ENCODE measurements around the gene SNAPC1. TPM values are rescaled to one million over a fixed set of nuclear protein-coding genes. Genes with fewer than 3 reads are reported as not detected.

The SNAPC1 gene
- total and polyA plus RNA-seq, 11 donors = 5.9 to 9.0 (median 6.5) TPM

DNA sequence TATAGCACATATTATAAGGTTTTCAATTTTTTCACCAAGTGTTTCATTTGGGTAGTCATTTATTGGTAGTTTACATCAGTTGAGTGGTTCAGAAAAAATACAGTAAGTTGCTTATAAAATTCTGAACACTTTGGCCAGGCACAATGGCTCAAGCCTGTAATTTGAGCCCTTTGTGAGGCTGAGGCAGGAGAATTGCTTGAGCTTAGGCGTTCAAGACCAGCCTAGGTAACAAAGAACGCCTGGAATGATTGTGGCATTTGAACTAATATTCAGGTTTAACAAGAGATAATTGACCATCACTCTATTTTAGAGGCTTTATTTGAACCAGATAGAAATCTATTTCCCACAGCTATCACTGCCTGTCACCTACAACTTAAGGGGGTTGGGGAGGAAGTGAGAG is 44.2 kb upstream of the SNAPC1 start:
- intact Hi-C loops (cut with DNase I) = no loop called here
- Histone ChIP-seq H3K27me3 (no peaks in the 10 kb centered on the region), H3K9me3 (no peaks in the 10 kb centered on the region), H3K4me3 (no peak overlapping the region), H3K4me1 (peaks cover 4 to 70% (median 57%) of the 10 kb centered on the region in 12 donors), H3K27ac (no peak overlapping the region), H3K36me3 (peaks cover 0 to 28% (median 18%) of the 10 kb centered on the region in 9 donors)
- ATAC-seq (no peak), DNase-seq (no peak)
- WGBS, 4 donors = 78 to 95% (median 91%) methylated on average over 2 of the region's 2 CpGs
- TF ChIP-seq, protein P1, sequence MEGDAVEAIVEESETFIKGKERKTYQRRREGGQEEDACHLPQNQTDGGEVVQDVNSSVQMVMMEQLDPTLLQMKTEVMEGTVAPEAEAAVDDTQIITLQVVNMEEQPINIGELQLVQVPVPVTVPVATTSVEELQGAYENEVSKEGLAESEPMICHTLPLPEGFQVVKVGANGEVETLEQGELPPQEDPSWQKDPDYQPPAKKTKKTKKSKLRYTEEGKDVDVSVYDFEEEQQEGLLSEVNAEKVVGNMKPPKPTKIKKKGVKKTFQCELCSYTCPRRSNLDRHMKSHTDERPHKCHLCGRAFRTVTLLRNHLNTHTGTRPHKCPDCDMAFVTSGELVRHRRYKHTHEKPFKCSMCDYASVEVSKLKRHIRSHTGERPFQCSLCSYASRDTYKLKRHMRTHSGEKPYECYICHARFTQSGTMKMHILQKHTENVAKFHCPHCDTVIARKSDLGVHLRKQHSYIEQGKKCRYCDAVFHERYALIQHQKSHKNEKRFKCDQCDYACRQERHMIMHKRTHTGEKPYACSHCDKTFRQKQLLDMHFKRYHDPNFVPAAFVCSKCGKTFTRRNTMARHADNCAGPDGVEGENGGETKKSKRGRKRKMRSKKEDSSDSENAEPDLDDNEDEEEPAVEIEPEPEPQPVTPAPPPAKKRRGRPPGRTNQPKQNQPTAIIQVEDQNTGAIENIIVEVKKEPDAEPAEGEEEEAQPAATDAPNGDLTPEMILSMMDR (IDR thresholded peaks at IDR 0.05) = no peak
- TF ChIP-seq POLR2A (IDR thresholded peaks at IDR 0.05) = no peak

DNA sequence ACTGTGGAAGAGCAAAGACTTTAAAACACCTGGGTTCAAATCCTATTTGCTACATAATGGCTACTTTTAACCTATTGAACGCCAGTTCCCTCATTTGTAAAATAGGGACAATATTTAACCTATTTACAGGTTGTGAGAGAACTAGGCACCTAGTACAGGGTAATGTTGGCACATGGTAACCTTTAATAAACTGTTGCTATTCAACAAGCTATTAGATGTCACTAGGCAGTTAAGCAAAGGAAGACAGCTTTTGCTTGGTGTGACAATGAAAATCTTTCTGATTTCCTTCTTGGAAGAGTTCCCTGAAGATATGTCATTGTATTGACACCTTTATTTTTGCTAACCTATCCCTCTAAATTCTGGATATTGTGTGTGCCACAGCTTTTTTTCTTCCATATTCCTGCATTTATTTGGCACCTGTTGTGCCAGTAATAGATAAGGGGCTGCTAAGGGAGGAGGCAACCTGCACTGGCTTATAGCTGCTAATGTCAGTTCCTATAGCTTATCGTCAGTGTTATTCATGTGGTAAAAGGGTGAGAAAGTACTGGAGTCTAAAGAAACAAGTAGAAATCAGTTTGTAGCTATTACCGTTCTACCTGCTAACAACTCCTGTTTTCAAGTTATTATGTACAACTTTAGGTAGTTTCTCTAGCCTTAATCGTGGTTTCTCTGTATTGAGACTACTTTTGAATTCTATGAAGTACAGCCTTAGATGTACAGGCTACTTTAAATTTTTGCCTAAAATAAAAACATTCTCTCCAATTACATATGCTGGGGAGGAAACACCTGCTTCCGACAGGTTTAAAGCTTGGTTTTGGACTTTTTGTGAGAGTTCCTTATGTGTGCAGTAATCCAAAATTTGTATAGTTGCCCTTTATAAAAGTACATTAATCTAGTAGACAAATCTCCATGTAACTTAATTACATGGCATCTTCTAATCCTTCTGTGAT is 42.6 kb upstream of the SNAPC1 start:
- intact Hi-C loops (cut with DNase I) = loop anchor here in 1 of 10 donors (10.0 kb wide), 1 partner anchor 415 kb away; no protein-coding TSS in a partner anchor
- peaks cover 0 to 58% (median 44%) of the 10 kb centered on the region in 12 donors for H3K4me1 ChIP-seq
- ATAC-seq (peak in 2 of 4 donors; percentile 36 to 39), DNase-seq (no peak)
- WGBS, 4 donors = 51 to 61% (median 56%) methylated on average over 5 of the region's 5 CpGs
- no peak for TF ChIP-seq POLR2A (IDR thresholded peaks at IDR 0.05)
- TF ChIP-seq, protein P1 (IDR thresholded peaks at IDR 0.05) = no peak
- H3K9me3 ChIP-seq = no peaks in the 10 kb centered on the region
- H3K27me3 ChIP-seq = no peaks in the 10 kb centered on the region
- peak overlapping the region in 8 of 12 donors; percentile 6 to 45 (median 18) for H3K27ac ChIP-seq
- H3K4me3 ChIP-seq = no peak overlapping the region
- peaks cover 0 to 43% (median 30%) of the 10 kb centered on the region in 9 donors for H3K36me3 ChIP-seq

DNA sequence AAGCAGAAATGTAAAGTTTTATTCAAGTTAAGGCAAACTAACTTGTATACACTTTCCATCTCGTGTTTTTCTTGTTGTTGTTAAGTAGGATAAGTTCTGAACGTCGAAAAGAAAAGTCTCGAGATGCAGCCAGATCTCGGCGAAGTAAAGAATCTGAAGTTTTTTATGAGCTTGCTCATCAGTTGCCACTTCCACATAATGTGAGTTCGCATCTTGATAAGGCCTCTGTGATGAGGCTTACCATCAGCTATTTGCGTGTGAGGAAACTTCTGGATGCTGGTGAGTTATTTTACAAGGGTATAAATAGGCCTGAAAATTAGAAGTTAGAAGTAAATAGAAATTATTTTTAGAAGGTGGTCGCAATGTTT is 41.9 kb upstream of the SNAPC1 start:
- Histone ChIP-seq H3K9me3 (no peaks in the 10 kb centered on the region), H3K4me3 (no peak overlapping the region), H3K27ac (peak overlapping the region in 5 of 12 donors; percentile 6 to 45 (median 20)), H3K4me1 (peaks cover 0 to 55% (median 42%) of the 10 kb centered on the region in 12 donors), H3K27me3 (no peaks in the 10 kb centered on the region), H3K36me3 (peaks cover 0 to 49% (median 34%) of the 10 kb centered on the region in 9 donors)
- WGBS, 4 donors = 55 to 61% (median 57%) methylated on average over 9 of the region's 9 CpGs
- intact Hi-C loops (cut with DNase I) = loop anchor here in 1 of 10 donors (10.0 kb wide), 1 partner anchor 415 kb away; no protein-coding TSS in a partner anchor
- ATAC-seq (no peak), DNase-seq (no peak)
- TF ChIP-seq, protein P1 (IDR thresholded peaks at IDR 0.05) = no peak
- TF ChIP-seq POLR2A (IDR thresholded peaks at IDR 0.05) = no peak

DNA sequence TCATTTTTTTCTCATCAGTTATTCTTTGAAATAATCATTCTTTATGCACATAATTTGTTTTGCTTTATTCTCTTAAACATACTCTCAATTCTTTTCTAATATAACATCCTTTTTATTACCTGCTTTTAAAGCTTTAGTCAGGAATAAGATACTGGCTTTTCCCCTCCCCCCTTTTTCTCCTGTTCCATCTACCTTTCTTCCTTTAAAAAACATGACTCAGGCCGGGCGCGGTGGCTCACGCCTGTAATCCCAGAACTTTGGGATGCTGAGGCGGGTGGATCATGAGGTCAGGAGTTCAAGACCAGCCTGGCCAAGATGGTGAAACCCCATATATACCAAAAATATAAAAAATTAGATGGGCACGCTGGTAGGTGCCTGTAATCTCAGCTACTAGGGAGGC is 41.5 kb upstream of the SNAPC1 start:
- H3K9me3 ChIP-seq = no peaks in the 10 kb centered on the region
- no peak for TF ChIP-seq POLR2A (IDR thresholded peaks at IDR 0.05)
- TF ChIP-seq, protein P1 (IDR thresholded peaks at IDR 0.05) = no peak
- ATAC-seq (no peak), DNase-seq (no peak)
- intact Hi-C loops (cut with DNase I) = loop anchor here in 1 of 10 donors (10.0 kb wide), 1 partner anchor 416 kb away; no protein-coding TSS in a partner anchor
- no peaks in the 10 kb centered on the region for H3K27me3 ChIP-seq
- peak overlapping the region in 2 of 12 donors; percentile 6 to 45 for H3K27ac ChIP-seq
- no peak overlapping the region for H3K4me3 ChIP-seq
- peaks cover 0 to 53% (median 40%) of the 10 kb centered on the region in 12 donors for H3K4me1 ChIP-seq
- 77 to 80% (median 80%) methylated on average over 6 of the region's 6 CpGs for WGBS, 4 donors
- peaks cover 0 to 54% (median 38%) of the 10 kb centered on the region in 9 donors for H3K36me3 ChIP-seq

Data from heart left ventricle (tissue), 16 donors.